Nucleus accumbens (tissue), 56 donors: ENCODE data around the gene INTS1.
"Not testable (repeated sequence)": the region's sequence is repeated elsewhere in the genome, so short reads cannot be mapped to it uniquely, and the experiment has no call there.

Source experiments
- DNase-seq, 56 donors: peaks; one replicate each; lab custom pipeline; 2025; lab: John Stamatoyannopoulos, UW

Gene INTS1

GRCh38 chr7:1532456-1533254 is 28.5 kb upstream of the INTS1 start:
- DNase-seq = peak in 16 of 56 donors; percentile 23 to 77 (median 42)

DNA sequence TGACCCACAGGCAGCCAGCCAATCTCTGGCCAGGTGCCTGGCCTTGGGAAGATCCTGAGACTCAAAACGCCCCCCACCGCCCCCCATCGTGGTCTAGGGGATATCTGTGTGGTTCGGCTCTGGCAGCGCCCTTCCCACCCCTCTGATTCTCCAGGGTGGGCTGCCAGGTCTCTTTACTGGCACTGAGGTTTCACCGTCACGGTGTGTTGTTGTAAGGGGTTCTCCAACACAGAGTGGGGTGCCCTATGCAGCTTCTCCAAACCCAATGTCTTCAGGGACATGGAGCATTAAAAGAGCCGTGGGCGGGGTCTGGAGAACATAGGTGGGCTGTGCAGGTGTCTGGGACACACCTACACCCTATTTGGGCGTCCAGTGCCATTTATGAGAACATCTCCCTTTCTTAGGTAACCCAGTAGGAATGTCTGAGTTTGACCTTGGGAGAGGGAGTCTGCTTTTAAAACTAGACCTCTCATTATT is 27.8 kb upstream of the INTS1 start:
- no peak for DNase-seq

DNA sequence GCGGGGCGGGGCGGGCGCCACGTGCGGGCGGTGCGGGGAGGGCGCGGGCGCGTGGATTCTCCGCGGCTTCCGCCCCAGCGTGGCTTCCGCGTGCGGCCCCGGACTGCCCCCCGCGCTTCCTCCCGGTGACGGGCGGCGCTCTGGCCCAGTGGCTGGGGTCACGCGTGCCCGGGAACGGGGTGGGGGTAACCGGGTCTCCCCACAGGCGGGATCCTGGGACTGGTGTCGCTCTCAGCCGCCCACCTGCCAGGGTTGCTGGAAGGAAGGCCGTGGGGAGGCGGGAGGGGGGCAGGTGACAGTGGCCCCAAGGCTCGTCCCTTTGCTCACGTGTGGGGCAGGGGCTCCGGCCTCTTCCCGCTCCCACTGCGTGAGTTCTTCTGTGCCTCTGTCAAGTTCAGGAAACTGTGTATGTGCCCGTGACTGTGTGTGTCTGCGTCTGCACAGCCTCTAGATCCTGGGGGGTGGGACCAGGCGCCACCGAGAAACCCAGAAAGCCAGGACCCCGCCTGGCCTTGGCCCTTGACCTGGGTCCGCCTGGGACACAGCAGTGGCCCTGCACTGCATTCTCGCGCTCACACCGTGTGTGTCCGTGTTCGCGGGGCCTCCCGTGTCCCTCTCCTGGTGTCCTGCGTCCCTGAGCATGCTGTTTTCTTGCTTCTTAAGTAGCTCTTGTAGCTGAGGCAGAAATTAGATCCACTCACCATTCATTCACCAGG is 27.2 kb upstream of the INTS1 start:
- peak in 7 of 56 donors; percentile 10 to 52 (median 39) for DNase-seq

- no peak for DNase-seq
Measured at GRCh38 chr7:1530946-1531262, 26.7 kb upstream of the INTS1 start.

- no peak for DNase-seq
Measured at GRCh38 chr7:1529383-1530116, 25.4 kb upstream of the INTS1 start.

DNA sequence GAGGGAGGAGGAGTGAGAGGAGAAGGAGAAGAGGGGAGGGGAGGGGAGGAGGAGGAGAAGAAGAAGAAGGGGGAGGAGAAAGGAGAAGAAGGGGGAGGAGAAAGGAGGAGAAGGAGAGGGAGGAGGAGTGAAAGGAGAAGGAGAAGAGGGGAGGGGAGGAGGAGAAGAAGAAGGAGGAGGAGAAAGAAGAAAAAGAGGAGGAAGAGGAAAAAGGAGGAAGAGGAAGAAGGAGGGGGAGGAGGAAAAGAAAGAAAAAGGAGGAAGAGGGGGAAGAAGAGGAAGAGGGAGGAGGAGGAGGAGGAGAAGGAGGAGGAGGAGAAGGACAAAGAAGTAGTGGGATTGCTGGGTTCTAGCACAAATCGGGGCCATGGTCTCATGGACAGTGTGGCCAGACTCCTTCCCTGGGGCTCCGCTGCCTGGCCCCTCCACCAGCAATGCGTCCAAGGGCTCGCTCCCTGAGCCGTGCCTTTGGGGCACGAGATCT is 22.1 kb upstream of the INTS1 start:
- no peak for DNase-seq

DNA sequence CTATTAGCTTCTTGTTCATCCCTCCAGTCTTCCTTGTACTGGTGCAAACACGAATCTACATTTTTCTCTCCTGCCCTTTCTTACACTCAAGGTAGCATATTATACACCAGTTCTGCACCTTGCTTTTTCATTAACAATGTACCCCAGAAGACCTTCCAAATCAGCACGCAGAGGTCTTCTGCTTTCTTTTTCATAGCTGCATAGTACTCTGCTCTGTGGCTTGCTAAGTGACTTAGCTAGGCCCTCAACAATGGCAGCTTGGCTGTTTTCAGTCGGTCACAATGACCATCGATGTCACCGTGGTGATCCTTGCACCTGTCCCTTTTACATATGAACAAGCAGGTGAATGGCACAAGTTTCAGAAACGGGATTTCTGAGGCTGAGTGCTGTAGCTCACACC is 21.2 kb upstream of the INTS1 start:
- no peak for DNase-seq

DNA sequence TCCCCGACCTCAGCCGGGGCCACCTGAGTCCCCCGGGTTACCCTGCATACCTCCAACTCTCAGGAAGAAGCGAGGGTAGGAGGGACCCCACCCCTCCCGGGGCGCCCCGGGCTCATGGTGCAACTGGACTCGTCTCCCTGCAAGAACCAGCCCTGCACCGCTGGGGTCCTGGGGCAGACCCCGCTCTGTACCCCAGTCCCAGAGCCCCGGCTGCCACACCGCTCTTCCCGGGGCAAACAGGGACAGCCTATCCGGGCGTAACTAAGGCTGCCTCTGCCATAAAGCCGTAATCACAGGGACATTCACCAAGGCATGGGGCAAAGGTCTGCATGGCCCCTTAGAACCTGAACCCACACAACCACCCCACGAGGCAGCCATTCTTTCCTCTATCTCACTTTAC is 19.7 kb upstream of the INTS1 start:
- no peak for DNase-seq

DNA sequence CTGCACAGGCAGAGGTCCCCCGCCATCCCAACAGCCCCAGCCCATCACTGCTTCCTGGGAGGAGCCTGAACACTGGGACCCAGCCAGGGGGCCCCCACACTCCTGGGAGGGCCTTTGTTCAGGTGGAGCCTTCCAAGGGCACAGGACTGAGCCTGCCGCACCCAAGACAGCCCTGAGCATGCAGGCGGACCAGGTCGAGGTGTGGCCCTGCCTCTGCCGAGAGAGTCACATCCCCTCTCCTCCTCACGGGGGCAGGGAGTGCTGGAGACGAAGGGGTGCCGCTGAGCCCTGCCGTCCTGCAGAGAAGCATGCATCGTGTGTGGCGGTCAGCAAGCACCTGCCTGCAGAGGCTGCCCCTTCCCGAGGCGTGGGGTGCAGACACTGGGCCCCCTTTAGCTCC is 19.0 kb upstream of the INTS1 start:
- DNase-seq = no peak

GRCh38 chr7:1521456-1521855 is 17.3 kb upstream of the INTS1 start:
- no peak for DNase-seq

DNA sequence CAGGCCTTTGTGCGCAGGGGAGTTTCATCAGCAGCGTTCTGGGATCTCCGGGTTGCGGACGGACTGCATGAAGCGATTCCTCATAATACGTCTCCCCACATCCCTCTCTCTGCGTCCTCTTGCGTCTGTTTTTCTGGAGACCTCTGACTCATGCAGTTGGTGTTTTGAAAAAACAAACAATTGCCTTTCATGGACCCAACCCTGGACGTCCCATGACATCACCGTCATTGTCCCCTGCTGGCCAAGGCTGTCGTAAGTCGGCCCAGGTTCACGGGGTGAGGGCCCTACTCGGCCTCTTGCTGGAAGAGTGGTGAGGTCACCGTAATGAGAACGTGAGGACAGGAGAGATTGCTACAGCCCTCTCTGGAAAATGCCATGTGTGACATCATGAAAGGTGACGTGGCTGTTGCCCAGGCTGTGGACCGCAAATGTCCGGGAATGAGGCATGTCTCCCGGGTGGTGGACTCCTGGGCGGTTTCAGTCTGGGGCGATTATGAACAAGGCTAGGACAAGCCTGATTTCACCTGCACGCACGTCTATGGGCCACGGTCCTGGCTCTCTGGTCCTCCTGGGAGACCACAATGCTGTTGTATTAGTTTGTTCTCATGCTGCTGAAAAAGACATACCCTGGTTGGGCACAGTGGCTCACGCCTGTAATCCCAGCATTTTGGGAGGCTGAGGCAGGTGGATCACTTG is 16.5 kb upstream of the INTS1 start:
- no peak for DNase-seq

- DNase-seq = not testable (repeated sequence)
Measured at GRCh38 chr7:1519322-1519922, 15.2 kb upstream of the INTS1 start.

DNA sequence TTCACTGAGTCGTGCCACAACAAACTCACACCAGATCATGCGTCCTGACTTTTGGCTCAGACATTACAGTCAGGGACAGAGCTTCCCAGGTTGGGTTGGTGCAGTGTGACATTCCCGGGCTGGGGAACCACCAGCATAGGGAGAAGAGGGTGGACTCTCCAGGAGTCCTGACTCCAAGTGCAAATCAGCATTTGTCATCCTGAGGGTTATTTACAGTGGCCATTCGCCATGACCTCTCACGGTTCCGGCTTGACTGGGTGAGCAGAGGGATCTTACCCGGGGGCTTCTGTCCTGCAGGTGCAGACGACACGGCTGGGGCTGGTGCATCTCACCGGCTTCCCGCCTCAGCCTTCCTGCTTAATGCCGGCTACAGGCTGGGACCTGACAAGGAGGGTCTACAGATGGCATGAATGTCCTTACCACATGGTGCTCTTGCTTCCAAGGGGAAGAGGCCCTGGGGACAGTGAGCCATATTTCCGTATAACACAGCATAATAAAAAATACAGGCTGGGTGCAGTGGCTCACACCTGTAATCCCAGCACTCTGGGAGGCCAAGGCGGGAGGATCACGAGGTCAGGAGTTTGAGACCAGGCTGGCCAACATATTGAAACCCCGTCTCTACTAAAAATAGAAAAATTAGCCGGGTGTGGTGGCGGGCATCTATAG is 12.5 kb upstream of the INTS1 start:
- no peak for DNase-seq

DNA sequence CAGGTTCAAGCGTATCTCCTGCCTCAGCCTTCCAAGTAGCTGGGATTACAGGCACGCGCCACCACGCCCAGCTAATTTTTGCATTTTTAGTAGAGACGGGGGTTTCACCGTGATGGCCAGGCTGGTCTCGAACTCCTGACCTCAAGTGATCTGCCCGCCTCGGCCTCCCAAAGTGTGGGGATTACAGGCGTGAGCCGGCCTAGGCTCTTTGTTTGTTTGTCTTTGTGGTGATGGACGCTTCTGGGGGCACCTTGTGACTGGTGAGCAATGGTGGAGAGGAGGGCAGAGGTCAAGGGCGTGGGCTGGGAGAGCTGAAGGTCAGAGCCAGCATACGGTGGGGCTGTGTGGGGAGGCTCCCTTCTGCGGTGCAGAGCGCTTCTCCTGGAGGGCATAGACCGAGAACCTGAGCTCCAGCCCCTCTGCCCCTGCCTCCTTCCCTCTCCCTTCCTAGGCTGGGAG is 11.3 kb upstream of the INTS1 start:
- not testable (repeated sequence) for DNase-seq

DNA sequence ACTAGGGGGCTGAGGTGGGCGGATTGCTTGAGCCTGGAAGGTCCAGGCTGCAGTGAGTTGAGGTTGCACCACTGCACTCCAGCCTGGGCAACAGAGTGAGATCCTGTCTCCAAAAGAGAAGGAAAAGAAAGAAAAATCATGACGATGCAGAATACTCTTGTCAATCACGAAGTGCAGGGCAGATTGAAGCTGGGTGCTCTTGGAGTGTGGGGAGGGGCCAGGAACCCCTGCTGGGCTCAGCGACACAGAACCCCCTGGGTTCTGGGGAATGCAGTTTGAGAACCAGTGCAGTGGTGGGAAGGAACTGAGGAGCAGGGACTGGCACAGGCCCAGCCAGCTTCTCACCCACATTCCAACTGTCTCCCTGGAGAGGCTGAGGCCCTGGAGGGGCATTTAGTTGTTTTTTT is 10.8 kb upstream of the INTS1 start:
- DNase-seq = no peak

- no peak for DNase-seq
Measured at GRCh38 chr7:1514407-1514806, 10.2 kb upstream of the INTS1 start.

GRCh38 chr7:1513657-1514095 is 9.5 kb upstream of the INTS1 start:
- peak in 4 of 56 donors; percentile 10 to 38 (median 14) for DNase-seq

DNA sequence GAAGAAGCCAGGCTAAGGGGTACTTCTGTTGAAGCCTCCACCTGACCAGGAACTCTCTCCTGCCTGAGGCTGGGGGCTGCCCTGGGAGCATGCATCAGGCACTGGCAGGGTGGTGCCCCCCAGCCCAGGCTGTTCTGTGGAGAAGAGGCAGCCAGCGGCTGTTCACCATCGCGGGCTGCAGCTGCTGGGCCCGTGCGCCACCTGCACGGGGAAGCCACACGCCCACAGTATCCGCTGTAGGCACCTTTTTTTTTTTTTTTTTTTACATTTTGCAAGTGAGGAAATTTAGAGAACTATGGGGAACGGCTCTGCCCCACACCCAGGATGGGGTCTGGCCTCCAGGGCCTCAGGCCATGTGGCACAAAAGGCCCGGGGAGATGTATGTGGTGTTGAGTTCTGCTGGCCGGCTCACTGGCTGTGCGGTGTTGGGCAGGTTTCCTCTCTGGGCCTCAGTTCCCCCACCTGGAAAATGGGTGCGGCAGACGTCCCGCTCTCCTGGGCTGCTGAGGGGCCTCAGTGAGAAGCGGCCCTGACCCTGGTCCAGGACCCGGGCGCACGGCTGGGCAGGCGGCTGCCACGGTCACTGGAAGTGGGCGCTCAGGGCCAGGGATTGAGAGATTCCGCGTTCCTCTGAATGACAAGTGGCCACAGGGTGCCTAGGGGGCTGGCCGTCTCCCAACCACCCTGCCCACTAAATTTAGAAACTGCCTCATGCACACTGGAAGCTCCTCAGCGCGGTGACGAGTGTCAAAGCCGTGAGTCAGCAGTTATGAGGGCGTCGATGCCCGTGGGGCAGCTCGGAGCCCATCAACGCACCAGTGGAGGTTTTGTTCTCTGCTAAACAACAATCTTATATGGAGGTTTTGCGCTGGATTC is 8.8 kb upstream of the INTS1 start:
- peak in 23 of 56 donors; percentile 6 to 61 (median 28) for DNase-seq
